Motor neuron (in vitro differentiated cells): Measurements from ENCODE around the gene FAM120B. TPM values are rescaled to one million over a fixed set of nuclear protein-coding genes. Genes with fewer than 3 reads are reported as not detected.
A peak's percentile ranks its signal among the peaks of the same experiment; 100 is the strongest.

ENCODE experiments used
- ATAC-seq, 8 experiments: fragments of 200-7000 bp; cut with Tn5 transposase; replicated peaks in 6 of 8; 2 replicates each; pipeline ENCODE4 v1.8.0; 2021; ENCODE audit warnings: mild to moderate bottlenecking in 8 of 8, moderate library complexity in 8 of 8
- H3K27ac ChIP-seq, 2 donors: fragments of 250-450 bp; sonication (Bioruptor Pico); 2 replicates each; pipeline ENCODE4 v1.9.0; 2021; ENCODE audit warnings: antibody characterized with exemption in 2 of 2, mild to moderate bottlenecking in 2 of 2, moderate library complexity in 1 of 2
- H3K4me1 ChIP-seq, 2 donors: fragments of 250-450 bp; sonication (Bioruptor Pico); replicated peaks in 1 of 2; 2 replicates each; pipeline ENCODE4 v1.6.1; 2021; ENCODE audit warnings: antibody characterized with exemption in 2 of 2, mild to moderate bottlenecking in 2 of 2, moderate library complexity in 1 of 2
- H3K4me3 ChIP-seq, 5 donors: fragments of 250-450 bp; sonication (Bioruptor Pico); 2 replicates each; pipeline ENCODE4 v1.9.0; 2021; ENCODE audit warnings: antibody characterized with exemption in 5 of 5, mild to moderate bottlenecking in 5 of 5, moderate library complexity in 4 of 5
- WGBS, 10 experiments: fragments of 450-650 bp; shearing (Covaris generic); methylation state at CpG; one replicate each; pipeline ENCODE4 v1.0.0; 2022; 5-methylcytosine and 5-hydroxymethylcytosine counted together
- in situ Hi-C, 9 experiments: fragments of 400-800 bp; cut with MboI; loops; one replicate each; pipeline ENCODE4 v1.15.0; 2021; ENCODE audit warnings: low sequenced_read_pairs in 9 of 9, low pct_unique_long_range_greater_than_20kb in 2 of 9; ENCODE audit not compliant: unreplicated experiment in 9 of 9
- total RNA-seq, 8 experiments: library from RNA; unstranded; fragments of 300-600 nt; gene quantifications; 2 replicates each; pipeline versions ENCODE4 v1.2.3 to v1.2.4, GENCODE V29; 2022

FAM120B gene
- total RNA-seq, 8 experiments from 2014 or later = 15.9 to 35.4 (median 22.2) TPM

GRCh38 chr6:170290296-170291128 lies 16.0 kb upstream of the FAM120B start, which contains the start of gene DLL1:
TSS of gene DLL1 (minus strand) at chr6:170291078. CDS start at chr6:170290139, 939 bp downstream.
- in situ Hi-C loops = loop anchor here in 2 of 9 experiments (25.0 kb wide), 1 partner anchor 453 kb away; no protein-coding TSS in a partner anchor
- H3K4me1 ChIP-seq = peaks cover 66% of the 10 kb centered on the region in 2 donors
- peak within 1 kb of the TSS; percentile 84 to 87 for H3K27ac ChIP-seq
- ATAC-seq = peak; percentile 37 to 64 (median 52)
- peak within 1 kb of the TSS; percentile 48 to 86 (median 78) for H3K4me3 ChIP-seq
- WGBS, 10 experiments = 0 to 8% (median 3%) methylated on average over 2 to 15 of the region's 83 CpGs; no CpG with 5 or more reads in 6 of the 10 experiments

- peak; percentile 3 to 61 (median 54) for ATAC-seq
- Histone ChIP-seq H3K4me3 (peak overlapping the region; percentile 48 to 86 (median 78)), H3K4me1 (peaks cover 59 to 60% of the 10 kb centered on the region in 2 donors), H3K27ac (peak overlapping the region; percentile 84 to 87)
- in situ Hi-C loops = loop anchor here in 2 of 9 experiments (25.0 kb wide), 1 partner anchor 454 kb away; no protein-coding TSS in a partner anchor
- 0% methylated on average over 3 to 6 of the region's 87 CpGs; no CpG with 5 or more reads in 8 of the 10 experiments for WGBS, 10 experiments
Measured at GRCh38 chr6:170291271-170292110, 15.1 kb upstream of the FAM120B start.

DNA sequence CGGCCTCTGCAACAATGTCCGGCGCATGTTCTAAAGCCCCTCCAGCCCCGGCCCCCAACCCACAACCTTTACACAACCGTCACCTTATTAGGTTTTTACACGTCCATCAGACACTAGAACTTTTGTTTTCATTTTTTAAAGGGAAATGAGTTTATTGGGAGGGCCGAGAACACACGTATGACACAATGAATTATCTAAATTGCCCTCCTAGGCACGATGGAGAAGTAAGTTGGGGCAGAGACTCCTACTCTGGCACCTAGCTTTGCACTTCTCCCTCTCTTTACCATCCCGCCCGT lies 14.5 kb upstream of the FAM120B start:
- no peak for ATAC-seq
- H3K4me3 ChIP-seq = peak overlapping the region; percentile 48 to 86 (median 78)
- H3K27ac ChIP-seq = peak overlapping the region; percentile 40 to 87
- 0 to 10% (median 0%) methylated on average over 2 to 5 of the region's 11 CpGs; no CpG with 5 or more reads in 6 of the 10 experiments for WGBS, 10 experiments
- in situ Hi-C loops = loop anchor here in 2 of 9 experiments (25.0 kb wide), 1 partner anchor 455 kb away; no protein-coding TSS in a partner anchor
- H3K4me1 ChIP-seq = peaks cover 59 to 60% of the 10 kb centered on the region in 2 donors

DNA sequence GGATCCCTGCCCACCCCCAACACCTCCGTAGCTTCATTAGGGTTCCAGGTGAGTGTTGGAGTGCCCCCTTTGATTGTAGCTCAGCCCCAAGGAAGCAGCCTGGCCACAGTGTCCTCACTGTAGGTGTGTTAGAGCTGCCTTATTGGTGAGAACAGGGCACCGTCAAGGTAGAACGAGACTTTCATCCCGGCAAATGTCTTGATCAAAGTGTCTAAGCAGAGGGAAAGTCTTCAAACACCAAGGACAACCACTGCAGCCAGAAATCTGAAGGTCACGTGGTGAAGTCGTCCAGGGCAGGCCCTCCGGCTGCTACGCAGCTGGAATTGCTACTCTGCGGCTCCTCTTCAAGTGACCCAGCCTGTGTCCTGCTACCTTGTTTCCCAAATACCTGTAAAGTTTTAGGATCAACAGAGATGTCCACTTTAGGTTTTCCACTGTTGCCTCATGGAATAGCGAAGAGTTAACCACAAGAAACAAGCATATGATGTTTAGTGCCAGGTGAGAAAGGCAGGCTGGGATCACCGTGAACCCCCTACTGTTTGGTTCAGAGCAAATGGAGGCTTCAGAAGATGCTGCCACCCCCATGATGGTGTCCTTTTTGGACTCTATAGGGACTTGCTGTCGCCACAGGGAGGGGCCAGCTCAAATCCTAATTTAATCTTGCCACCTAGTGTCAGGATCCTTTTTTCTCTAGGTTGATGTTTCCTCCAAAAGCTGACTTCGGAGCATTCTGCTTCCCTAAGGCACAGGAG lies 14.0 kb upstream of the FAM120B start:
- in situ Hi-C loops = loop anchor here in 2 of 9 experiments (25.0 kb wide), 1 partner anchor 455 kb away; no protein-coding TSS in a partner anchor
- peak overlapping the region in 2 of 5 donors; percentile 48 to 86 for H3K4me3 ChIP-seq
- WGBS, 10 experiments = 0 to 19% (median 5%) methylated on average over 1 to 9 of the region's 13 CpGs; no CpG with 5 or more reads in 2 of the 10 experiments
- peaks cover 60 to 61% of the 10 kb centered on the region in 2 donors for H3K4me1 ChIP-seq
- no peak for ATAC-seq
- peak overlapping the region in 1 of 2 donors; percentile 40 for H3K27ac ChIP-seq

- H3K4me1 ChIP-seq = peaks cover 55 to 56% of the 10 kb centered on the region in 2 donors
- no peak for ATAC-seq
Measured at GRCh38 chr6:170293341-170294231, 13.0 kb upstream of the FAM120B start.

DNA sequence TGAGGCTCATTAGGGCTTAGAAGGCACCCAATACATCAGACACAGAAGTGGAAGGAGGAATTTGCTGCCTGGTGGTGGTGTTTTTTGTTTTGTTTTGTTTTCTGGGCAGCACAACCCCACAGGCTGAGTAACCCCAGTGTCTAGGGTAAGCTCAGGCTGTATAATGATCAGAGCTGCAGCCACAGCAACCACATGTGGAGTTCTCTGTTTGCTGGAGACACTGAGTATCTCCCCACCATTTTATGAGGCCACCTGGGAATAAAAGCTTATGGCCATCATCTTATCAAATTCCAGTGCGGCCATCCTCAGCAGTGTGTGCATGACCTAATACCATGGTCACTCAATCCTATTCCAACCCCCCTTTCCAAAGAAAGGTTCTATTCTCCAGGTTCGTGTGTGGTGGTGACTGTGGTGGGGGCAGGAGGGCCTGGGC lies 12.2 kb upstream of the FAM120B start:
- ATAC-seq = no peak
- Histone ChIP-seq H3K27ac (no peak overlapping the region), H3K4me1 (peaks cover 52 to 58% of the 10 kb centered on the region in 2 donors), H3K4me3 (no peak overlapping the region)
- in situ Hi-C loops = loop anchor here in 2 of 9 experiments (25.0 kb wide), 1 partner anchor 457 kb away; no protein-coding TSS in a partner anchor
- 0 to 63% (median 40%) methylated on average over 1 to 2 of the region's 2 CpGs; no CpG with 5 or more reads in 5 of the 10 experiments for WGBS, 10 experiments

More at GRCh38 chr6:170293341-170294231, 13.0 kb upstream of the FAM120B start:
- Histone ChIP-seq H3K27ac (no peak overlapping the region), H3K4me3 (peak overlapping the region in 1 of 5 donors; percentile 8)
- in situ Hi-C loops = loop anchor here in 2 of 9 experiments (25.0 kb wide), 1 partner anchor 456 kb away; no protein-coding TSS in a partner anchor
- WGBS, 10 experiments = 0 to 32% (median 9%) methylated on average over 3 to 18 of the region's 23 CpGs

GRCh38 chr6:170294813-170295509 lies 11.6 kb upstream of the FAM120B start:
- Histone ChIP-seq H3K27ac (peak overlapping the region in 1 of 2 donors; percentile 48), H3K4me3 (peak overlapping the region; percentile 17 to 41 (median 38)), H3K4me1 (peaks cover 52 to 58% of the 10 kb centered on the region in 2 donors)
- peak in 2 of 8 experiments; percentile 0 to 2 for ATAC-seq
- 10 to 88% (median 52%) methylated on average over 1 to 24 of the region's 30 CpGs; no CpG with 5 or more reads in 2 of the 10 experiments for WGBS, 10 experiments
- in situ Hi-C loops = loop anchor here in 2 of 9 experiments (25.0 kb wide), 1 partner anchor 458 kb away; no protein-coding TSS in a partner anchor

- Histone ChIP-seq H3K4me1 (peaks cover 52 to 58% of the 10 kb centered on the region in 2 donors), H3K27ac (peak overlapping the region in 1 of 2 donors; percentile 83), H3K4me3 (peak overlapping the region; percentile 17 to 41 (median 38))
- in situ Hi-C loops = loop anchor here in 2 of 9 experiments (25.0 kb wide), 1 partner anchor 458 kb away; no protein-coding TSS in a partner anchor
- ATAC-seq = peak; percentile 43 to 78 (median 58)
- 0% methylated on average over 3 to 15 of the region's 109 CpGs; no CpG with 5 or more reads in 8 of the 10 experiments for WGBS, 10 experiments
Measured at GRCh38 chr6:170295510-170296422, 10.8 kb upstream of the FAM120B start.

DNA sequence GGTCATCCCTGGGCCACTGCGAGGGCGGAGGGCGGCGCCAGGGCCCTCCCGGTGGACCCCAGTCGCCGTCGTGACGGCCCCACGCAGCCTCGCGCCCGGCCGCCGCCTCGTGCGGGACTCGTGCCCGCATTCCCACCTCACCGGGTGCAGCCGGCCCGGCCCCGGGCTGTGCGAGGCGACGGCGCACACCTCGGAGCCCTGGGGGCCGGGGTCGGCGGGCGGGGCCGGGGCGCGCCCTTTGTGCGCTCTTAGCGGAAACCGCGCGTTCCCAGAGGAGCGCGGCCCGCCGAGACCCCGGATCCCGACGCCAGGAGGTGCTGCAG lies 10.2 kb upstream of the FAM120B start:
- Histone ChIP-seq H3K4me3 (peak overlapping the region; percentile 17 to 41 (median 38)), H3K27ac (peak overlapping the region; percentile 29 to 83), H3K4me1 (peaks cover 52 to 58% of the 10 kb centered on the region in 2 donors)
- in situ Hi-C loops = loop anchor here in 2 of 9 experiments (25.0 kb wide), 1 partner anchor 459 kb away; no protein-coding TSS in a partner anchor
- peak in 2 of 8 experiments; percentile 2 to 4 for ATAC-seq
- WGBS, 10 experiments = no CpG with 5 or more reads among the region's 47 CpGs
